Ramos (cell line): ENCODE measurements around the gene ITPA.

Source experiments
- in situ Hi-C: fragments of 300-500 bp; cut with MboI; formaldehyde crosslinking; loops from one replicate; pipeline ENCODE4 v1.14.3; 2022; ENCODE audit warnings: low sequenced_read_pairs; ENCODE audit not compliant: unreplicated experiment

Gene ITPA

DNA sequence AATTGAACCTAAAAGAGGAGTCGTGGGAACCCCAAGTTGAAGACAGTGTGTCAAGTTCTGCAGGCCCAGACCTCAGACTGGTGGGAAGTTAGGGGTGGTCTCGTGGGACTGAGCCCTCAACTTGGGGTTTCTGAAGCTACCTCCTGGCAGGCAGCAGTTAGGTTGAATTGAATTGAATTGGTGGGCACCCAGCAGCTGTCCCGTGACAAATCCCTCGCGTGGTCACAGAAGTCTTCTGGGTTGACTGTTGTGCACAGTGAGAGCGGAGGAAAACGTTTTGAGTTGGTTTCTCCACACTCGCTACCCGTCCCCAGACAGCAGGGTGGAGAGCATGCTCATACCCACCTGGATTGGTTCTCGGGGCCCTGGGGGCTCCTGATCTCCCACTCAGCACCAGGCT, 16.8 kb downstream of the ITPA start:
- in situ Hi-C loops: no loop called here

GRCh38 chr20:3226864-3227263, 17.6 kb downstream of the ITPA start:
- in situ Hi-C loops: no loop called here

GRCh38 chr20:3227506-3227905, 18.2 kb downstream of the ITPA start:
- in situ Hi-C loops: no loop called here

DNA sequence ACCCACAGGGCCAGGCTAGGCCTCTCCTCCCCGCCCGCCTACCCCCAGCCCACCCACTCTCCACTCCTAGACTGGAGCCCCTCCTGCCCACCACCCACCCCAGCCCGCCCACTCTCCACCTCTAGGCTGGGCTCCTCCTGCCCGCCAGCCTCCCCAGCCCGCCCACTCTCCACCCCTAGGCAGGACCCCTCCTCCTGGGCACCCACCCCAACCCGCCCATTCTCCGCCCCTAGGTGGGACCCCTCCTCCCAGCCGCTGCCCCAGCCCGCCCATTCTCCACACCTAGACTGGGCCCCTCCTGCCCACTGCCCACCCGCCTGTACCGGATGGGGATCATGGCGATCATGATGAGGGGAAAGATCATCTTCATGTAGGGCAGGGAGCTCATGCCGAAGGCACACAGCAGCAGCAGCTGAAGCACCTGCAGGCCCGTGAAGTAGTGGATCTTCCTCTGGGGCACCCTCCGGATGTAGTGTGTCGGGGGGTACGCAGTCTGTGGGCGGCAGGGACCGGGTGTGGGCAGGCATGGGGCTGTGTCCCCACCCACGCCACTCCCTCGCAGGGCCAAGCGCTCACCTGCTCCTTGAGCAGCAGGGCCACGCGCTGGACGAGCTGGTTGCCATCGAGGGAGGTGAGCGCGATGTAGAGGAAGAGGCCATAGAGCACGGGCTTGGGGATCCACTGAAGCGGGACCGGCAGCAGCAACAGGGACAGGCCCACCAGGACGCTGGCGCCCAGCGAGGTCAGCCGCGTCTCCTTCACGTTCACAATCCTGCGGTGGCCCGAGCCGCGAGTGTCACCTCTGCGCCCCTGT, 18.8 kb downstream of the ITPA start:
- in situ Hi-C loops: no loop called here

- in situ Hi-C loops: no loop called here
These were observed 19.4 kb downstream of the ITPA start for GRCh38 chr20:3228750-3229032.

- in situ Hi-C loops: no loop called here
These were observed 19.9 kb downstream of the ITPA start for GRCh38 chr20:3229158-3229557.

GRCh38 chr20:3229798-3230197, 20.5 kb downstream of the ITPA start:
- in situ Hi-C loops: no loop called here

DNA sequence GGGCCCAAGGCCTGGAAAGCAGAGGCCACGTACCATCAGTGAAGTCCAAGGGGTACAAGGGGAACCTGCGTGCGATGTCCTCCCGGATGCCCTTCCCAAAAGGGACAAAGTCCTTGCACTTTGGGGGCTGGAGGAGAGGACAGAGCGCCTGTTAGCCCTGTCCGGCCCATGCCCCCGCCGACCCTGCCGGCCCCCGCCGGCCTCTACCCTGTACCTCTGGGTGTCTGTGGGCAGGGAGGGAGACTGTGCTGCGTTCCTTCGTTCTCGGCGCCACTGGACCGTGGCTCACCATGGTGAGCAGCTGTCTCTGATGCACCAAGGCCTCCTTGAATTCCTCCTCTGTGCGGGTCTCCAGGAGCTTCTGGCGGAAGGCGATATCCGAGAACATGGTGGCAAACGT, 21.8 kb downstream of the ITPA start:
- in situ Hi-C loops: no loop called here

GRCh38 chr20:3231889-3232588, 22.7 kb downstream of the ITPA start:
- in situ Hi-C loops: no loop called here

DNA sequence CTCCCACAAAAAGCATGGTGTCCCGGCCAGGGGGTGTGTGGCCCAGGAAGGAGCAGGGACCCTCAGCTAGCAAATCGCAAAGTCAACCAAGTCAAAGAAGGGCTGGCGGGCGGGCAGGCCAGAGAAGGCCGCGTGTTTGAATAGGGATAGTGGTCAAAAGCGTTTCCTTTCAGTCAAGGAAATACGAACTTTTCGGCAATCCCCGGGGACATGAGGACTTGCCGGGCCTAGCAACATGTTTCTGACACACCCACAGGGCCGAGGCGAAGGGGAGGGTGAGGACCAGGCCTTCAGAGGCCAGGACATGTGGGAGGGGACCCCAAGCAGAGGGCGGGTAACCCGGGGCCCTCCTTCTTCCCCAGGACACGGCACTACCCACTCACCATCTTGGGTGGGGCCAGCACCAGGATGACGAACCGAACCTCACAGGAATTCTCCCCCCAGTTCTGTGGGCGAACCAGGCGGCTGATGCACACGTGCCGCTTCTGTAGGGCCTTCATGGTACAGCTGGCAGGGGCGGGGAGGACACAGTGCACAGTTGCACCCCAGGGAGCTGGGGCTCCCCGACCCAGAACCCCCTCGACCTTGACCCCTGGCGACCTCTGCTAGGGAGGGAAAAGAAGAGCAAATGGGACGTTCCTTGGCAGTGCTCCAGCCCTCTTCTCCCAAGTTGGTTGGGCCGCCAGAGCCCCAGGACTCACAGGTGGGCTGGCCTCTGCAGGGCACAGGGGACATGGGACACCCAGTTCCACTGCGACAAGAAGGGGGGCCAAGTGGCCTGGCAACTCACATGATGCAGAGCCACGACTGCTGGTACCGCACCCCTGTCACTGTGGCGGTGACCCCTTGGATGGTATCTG, 24.1 kb downstream of the ITPA start:
- in situ Hi-C loops: no loop called here

DNA sequence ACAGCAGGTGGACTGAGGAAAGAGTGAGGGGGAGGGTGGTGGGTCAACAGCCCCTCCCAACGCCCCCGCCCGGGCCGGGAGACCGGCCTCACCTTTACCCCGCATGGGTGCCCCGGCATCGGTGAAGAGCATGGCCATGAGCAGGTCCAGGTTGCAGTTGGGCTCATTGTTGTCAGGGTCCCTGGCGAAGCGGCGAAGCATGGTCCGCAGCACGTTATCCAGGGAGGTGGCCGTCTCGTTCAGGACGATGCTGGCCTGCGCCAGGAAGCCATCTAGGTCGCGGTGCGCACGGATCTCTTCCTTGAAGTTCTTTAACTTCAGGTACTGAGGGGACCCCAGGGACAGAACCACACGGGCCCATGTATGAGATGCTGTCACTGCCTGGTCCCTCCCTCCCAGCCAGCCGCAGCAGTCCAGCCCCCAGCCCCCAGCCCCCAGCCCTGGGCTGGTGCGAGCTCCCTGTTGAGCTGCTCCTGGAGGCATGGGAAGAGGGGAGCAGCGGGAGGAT, 24.7 kb downstream of the ITPA start:
- in situ Hi-C loops: no loop called here

DNA sequence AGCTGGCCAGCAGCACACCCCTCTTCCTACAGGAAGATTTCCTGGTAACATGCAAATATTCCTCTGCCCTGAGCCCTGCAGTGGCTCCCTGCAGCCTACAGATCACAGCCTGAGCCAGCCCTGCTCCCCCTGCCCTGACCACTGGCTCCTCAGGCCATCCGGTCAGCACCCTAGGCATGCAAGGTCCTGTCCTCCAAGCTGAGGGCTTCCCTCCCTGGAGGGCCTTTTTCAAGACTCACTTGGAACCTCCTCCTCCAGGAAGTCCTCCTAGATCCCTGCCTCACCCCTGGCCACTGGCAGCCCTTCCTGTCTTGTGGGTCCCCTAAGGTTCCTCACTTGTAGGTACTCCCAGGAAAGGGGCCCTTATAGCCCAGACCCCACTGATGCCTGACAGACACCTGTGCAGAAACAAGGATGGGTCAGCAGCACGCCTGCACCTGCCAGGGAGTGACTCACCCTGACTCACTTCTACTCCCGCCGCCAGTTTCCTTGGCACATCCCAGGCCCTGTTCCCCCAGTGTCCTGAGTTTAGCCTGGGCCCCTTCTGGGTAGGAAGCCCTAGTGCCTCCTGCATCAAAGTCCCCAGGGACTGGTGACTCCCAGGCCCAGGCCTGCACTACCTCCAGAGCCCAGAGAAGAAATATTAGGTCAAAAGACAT, 26.5 kb downstream of the ITPA start:
- in situ Hi-C loops: no loop called here

- in situ Hi-C loops: no loop called here
These were observed 28.0 kb downstream of the ITPA start for GRCh38 chr20:3237011-3237957.

DNA sequence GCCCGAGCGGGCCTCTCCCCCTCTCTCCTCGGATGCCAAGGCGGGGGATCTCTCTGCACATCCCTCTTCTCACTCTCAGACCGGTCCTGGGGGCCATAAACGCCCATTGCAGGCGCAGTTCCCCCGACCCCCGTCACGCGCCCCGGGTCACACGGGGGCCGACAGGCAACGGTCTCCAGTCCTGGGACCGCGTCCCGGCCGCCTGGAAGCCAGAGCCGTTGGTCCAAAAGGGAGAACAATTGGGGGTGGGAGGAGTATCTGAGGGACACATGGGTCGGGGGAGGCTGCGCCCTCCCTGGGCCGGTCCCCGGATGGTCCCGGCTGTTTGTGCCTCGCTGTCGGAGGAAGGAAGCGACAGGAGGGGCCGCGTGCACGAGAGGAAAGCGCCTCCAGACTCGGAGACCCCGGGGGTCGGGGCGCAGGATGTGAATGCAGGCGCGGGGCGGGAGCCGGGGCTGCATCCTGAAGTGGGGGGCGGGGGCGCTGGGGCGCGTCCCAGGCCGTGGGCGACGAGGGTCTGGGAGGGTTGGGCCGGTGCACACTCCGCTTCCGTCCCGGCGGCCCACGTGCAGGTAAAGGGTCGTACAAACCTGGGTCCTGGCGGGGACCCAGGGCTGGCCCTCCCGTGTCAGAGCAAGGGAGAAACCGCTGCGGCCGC, 28.8 kb downstream of the ITPA start:
- in situ Hi-C loops: no loop called here

DNA sequence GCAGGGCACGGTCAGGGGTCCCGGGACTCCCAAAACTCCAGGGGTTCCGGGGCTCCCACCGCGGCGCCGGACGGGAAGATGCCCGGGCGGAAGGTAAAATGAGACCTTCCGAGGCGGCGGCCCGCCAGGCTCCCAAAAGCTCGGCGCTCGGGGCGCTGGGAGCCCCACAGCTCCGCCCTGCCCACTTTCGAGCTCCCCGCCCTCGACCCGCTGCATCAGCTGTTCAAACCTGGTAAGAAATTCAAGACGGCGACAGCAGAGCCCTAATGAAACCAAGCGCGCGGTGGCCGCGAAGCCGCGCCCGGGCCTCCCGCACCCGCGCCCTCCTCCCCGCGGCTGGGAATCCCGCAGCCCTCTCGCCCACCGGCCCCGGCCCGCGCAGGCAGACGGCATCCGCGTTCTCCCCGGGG, 29.3 kb downstream of the ITPA start:
- in situ Hi-C loops: no loop called here

- in situ Hi-C loops: no loop called here
These were observed 29.9 kb downstream of the ITPA start, which contains the start of gene SLC4A11 for GRCh38 chr20:3239026-3239866. Gene SLC4A11 (minus strand): TSS chr20:3239190. CDS start chr20:3239137, 53 bp downstream.

DNA sequence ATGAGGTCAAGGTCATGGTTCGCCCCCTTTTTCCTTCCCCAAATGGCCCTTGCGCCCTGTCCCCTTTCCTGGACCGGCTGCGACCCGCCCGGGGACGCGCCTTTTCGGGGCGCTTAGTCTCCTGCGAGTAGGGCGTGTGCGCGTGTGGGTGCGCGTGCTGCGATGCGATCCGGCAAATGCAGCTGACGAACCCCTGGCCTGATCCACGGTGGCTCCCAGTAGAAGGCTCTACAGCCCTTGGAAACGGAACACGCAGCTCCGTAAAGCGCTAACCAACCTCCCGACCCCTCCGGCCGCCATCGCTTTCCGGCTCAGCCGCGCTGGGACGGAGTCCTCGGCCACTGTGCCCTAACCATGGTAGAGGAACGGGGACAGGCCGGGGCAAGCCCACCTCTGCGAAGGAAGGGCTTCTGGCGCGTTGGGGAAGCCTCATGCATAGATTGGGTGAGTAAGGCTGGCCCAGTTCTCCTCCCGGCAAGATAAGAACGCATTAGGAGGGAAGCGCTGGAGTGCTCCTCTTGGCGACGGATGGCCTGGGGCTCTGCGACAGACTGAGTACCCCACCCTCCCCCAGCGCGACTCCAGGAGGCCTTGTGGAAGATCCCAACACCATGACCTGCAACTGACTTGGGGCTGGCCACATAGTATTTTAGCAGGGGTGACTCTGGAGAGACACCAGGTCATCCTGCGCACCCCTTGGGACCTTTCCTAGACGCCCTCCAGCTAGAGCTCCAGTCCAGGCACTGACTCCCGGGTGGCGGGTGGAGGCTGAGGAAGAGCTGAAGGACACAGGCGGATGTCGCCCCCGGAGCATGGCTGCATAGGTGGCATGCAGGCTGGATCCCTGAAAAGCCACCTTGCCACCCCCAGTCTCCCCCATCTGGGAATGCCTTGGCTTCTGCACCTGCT, 30.8 kb downstream of the ITPA start:
- in situ Hi-C loops: no loop called here
